Muscle of leg (tissue), 11 donors: ENCODE measurements around the gene CPT2. TPM values are rescaled to one million over a fixed set of nuclear protein-coding genes. Genes with fewer than 3 reads are reported as not detected.
A peak's percentile ranks its signal among the peaks of the same experiment; 100 is the strongest.

Source experiments
- DNase-seq: peaks from one replicate; pipeline ENCODE4 v3.0.0; 2013
- H3K27ac ChIP-seq: one replicate; pipeline ENCODE4 v1.5.1; 2013; ENCODE audit warnings: mild to moderate bottlenecking, low read length, control low read depth
- H3K27me3 ChIP-seq: one replicate; pipeline ENCODE4 v1.6.1; 2013; ENCODE audit warnings: low read length; ENCODE audit not compliant: control insufficient read depth, insufficient read depth
- H3K36me3 ChIP-seq: one replicate; pipeline ENCODE4 v1.6.1; 2013; ENCODE audit warnings: low read length; ENCODE audit not compliant: control insufficient read depth, insufficient read depth
- H3K4me1 ChIP-seq: one replicate; pipeline ENCODE4 v1.6.1; 2013; ENCODE audit warnings: low read length; ENCODE audit not compliant: control insufficient read depth, insufficient read depth
- H3K4me3 ChIP-seq: one replicate; pipeline ENCODE4 v1.5.1; 2013; ENCODE audit warnings: low read length, control low read depth
- H3K9me3 ChIP-seq: replicated peaks from 2 replicates; pipeline ENCODE4 v1.6.1; 2013; ENCODE audit warnings: low read depth, low read length; ENCODE audit not compliant: control insufficient read depth
- WGBS: methylation state at CpG from one replicate; pipeline ENCODE4 v1.1.5; 2013; ENCODE audit warnings: missing lambda C conversion rate; ENCODE audit not compliant: insufficient coverage; 5-methylcytosine and 5-hydroxymethylcytosine counted together
- polyA plus RNA-seq, 8 donors: library from polyadenylated mRNA; unstranded; fragments of 120-200 nt; gene quantifications; one replicate each; pipeline versions ENCODE4 v1.2.1 to v1.2.3, GENCODE V29; 2013; ENCODE audit warnings: inconsistent platforms in 1 of 8, low replicate concordance in 1 of 8; ENCODE audit not compliant: insufficient read length in 8 of 8, insufficient read depth in 1 of 8
- total RNA-seq: library from RNA; stranded (reverse); fragments of 120-200 nt; gene quantifications from one replicate; pipeline ENCODE4 v1.2.4, GENCODE V29; 2013

The CPT2 gene
- total and polyA plus RNA-seq, 9 donors = 10.4 to 12.6 (median 11.7) TPM

DNA sequence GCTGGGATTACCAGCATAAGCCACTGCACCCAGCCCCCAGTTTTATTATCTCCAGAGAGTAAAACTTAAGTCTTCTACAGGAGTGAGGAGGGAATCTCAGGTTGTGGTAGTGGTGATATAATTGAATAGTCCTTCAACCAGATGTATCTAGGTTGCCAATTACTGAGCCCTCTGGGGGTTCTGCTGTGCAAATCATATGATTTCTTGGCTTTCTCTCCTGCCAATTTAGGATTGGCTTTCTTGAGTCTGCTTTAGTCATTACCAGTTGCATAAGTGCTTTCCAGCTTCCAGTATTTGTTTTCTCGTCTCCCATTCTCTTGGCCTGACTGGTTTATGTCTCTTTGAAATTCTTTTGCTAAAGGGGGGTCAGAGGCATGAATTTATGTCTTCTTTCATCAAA lies 11.1 kb downstream of the CPT2 start:
- Histone ChIP-seq H3K4me3 (no peak overlapping the region), H3K27ac (no peak overlapping the region), H3K36me3 (peaks cover 51% of the 10 kb centered on the region), H3K9me3 (peaks cover 7% of the 10 kb centered on the region), H3K4me1 (no peaks in the 10 kb centered on the region), H3K27me3 (no peaks in the 10 kb centered on the region)
- peak; percentile 38 for DNase-seq
- WGBS = no CpG with 5 or more reads among the region's 1 CpG

DNA sequence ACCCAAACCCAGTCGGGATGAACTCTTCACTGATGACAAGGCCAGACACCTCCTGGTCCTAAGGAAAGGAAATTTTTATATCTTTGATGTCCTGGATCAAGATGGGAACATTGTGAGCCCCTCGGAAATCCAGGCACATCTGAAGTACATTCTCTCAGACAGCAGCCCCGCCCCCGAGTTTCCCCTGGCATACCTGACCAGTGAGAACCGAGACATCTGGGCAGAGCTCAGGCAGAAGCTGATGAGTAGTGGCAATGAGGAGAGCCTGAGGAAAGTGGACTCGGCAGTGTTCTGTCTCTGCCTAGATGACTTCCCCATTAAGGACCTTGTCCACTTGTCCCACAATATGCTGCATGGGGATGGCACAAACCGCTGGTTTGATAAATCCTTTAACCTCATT lies 13.7 kb downstream of the CPT2 start:
- 73% methylated on average over 3 of the region's 7 CpGs for WGBS
- no peak overlapping the region for H3K27ac ChIP-seq
- peaks cover 7% of the 10 kb centered on the region for H3K9me3 ChIP-seq
- no peaks in the 10 kb centered on the region for H3K27me3 ChIP-seq
- H3K4me1 ChIP-seq = no peaks in the 10 kb centered on the region
- H3K4me3 ChIP-seq = no peak overlapping the region
- H3K36me3 ChIP-seq = peaks cover 57% of the 10 kb centered on the region
- DNase-seq = no peak

DNA sequence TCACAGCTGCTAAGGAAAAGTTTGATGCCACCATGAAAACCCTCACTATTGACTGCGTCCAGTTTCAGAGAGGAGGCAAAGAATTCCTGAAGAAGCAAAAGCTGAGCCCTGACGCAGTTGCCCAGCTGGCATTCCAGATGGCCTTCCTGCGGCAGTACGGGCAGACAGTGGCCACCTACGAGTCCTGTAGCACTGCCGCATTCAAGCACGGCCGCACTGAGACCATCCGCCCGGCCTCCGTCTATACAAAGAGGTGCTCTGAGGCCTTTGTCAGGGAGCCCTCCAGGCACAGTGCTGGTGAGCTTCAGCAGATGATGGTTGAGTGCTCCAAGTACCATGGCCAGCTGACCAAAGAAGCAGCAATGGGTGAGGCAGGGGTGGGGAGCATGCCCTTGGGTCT lies 14.3 kb downstream of the CPT2 start:
- DNase-seq = no peak
- H3K36me3 ChIP-seq = peaks cover 59% of the 10 kb centered on the region
- H3K27me3 ChIP-seq = no peaks in the 10 kb centered on the region
- H3K4me3 ChIP-seq = no peak overlapping the region
- 94% methylated on average over 11 of the region's 11 CpGs for WGBS
- H3K4me1 ChIP-seq = no peaks in the 10 kb centered on the region
- H3K27ac ChIP-seq = no peak overlapping the region
- H3K9me3 ChIP-seq = peaks cover 5% of the 10 kb centered on the region

DNA sequence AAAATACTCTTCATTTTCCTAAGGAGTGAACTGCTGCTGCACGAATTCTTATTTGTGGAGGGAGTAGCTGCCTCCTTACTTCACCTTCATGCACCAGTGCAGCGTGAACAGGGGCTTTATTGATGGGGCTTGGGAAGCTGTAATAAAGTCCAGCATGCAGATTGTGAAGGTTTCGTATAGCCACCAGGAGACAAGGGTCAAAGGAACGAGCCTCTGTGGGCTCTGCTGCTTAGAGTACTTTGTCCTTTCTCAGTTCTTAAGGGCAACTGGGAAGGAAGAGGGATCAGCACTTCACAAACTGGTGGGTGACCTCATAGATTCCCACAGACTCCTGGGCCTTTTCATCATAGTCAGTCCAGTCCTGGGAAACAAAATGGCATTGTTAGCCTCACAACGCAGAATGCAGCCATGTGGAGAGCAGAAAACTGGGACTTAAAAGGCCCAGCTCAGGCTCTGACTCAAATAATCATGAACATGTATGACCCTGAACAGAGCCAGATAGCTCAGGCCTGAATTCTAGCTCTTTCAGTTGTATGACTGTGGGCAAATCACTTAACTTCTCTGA lies 17.8 kb downstream of the CPT2 start:
- Histone ChIP-seq H3K27ac (no peak overlapping the region), H3K4me1 (peaks cover 5% of the 10 kb centered on the region), H3K9me3 (no peaks in the 10 kb centered on the region), H3K36me3 (peaks cover 72% of the 10 kb centered on the region), H3K4me3 (no peak overlapping the region), H3K27me3 (no peaks in the 10 kb centered on the region)
- 92% methylated on average over 2 of the region's 5 CpGs for WGBS
- no peak for DNase-seq

DNA sequence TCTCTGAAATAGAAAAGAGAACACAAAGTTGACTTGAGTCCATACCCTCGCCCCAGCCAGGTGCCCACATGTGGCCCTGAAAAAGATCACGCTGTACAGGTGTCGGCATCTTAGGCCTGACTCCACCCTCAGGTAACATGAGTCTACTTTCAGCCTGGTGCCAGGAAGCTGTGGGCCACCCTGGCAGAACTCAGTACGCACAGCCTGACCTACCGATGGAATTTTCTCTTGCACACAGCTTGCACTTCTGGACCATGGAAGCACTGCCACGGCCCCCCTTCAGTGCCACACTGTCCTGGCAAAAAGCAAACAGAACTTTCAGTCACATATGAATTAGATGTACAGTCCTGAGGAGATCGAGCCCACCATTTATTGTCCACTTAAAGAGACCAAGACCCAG lies 21.6 kb downstream of the CPT2 start:
- WGBS = 76% methylated on average over 6 of the region's 7 CpGs
- Histone ChIP-seq H3K27me3 (no peaks in the 10 kb centered on the region), H3K27ac (no peak overlapping the region), H3K4me1 (peaks cover 15% of the 10 kb centered on the region), H3K36me3 (peaks cover 44% of the 10 kb centered on the region), H3K4me3 (no peak overlapping the region), H3K9me3 (no peaks in the 10 kb centered on the region)
- no peak for DNase-seq

DNA sequence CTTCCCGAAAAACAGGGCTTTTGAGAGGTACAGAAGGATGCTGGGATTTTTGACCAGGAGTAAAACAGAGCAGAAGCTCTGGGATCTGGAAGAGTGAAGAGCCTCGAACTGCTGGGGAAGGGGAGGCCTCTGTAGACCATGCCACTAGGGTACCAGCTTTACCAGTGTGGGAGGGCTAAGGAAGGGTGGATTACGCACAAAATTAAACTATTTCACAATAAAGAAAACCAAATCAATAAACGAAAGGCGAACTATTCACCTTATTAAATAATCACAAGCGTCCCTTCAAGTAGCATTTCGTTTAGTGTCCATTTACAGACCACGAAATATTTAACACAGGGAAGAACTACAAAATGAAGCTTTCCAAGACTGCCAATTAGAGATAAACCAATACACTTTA lies 23.1 kb downstream of the CPT2 start:
- Histone ChIP-seq H3K4me3 (peak overlapping the region; percentile 82), H3K4me1 (peaks cover 15% of the 10 kb centered on the region), H3K27me3 (no peaks in the 10 kb centered on the region), H3K36me3 (peaks cover 34% of the 10 kb centered on the region), H3K27ac (peak overlapping the region; percentile 95), H3K9me3 (no peaks in the 10 kb centered on the region)
- WGBS = 29% methylated on average over 5 of the region's 8 CpGs
- no peak for DNase-seq

DNA sequence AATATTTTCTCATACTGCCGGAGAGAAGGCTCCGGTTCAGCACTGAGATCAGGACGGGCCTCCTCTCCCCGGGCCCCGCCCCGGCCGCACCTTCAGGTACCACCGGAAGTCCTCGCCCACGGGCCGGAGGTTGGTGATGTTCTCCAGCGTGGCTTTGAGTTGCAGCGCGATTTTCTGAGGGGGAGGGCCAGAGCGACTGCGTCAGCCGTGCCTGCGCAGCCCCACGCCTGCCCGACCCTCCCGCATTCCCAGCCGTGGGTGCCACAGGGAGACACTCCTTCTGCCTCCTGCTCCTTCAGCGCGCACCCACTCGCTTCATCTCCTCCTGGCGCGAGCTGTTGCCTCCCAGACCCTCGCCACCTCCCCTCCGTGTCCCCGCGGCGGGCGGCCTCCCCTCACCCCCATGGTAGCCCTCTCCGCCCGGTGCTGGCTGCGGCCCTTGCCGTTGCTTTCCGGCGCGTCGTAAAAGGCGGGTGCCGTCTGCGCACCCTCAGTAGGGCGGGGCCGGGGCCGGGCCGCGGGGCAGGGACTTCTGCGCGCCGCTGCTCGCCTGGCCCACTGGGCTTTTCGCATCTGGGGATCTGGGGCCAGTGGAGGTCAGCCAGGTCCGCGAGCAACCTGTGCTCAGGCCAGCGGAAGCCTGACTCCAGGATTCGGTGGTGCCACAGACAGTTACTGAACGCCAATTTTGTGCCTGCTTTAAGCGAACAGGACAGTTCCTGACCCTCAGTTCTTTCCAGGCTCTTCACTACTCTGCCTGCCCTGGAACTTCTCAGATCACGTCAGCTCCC lies 23.7 kb downstream of the CPT2 start, which contains the start of gene CZIB:
CZIB (minus strand) TSS at position 464 of the 791 bp plus-strand sequence; CDS start at position 405, 59 bp downstream.
- Histone ChIP-seq H3K4me1 (peaks cover 15% of the 10 kb centered on the region), H3K4me3 (peak within 1 kb of the TSS; percentile 82), H3K27me3 (no peaks in the 10 kb centered on the region), H3K9me3 (no peaks in the 10 kb centered on the region), H3K36me3 (peaks cover 29% of the 10 kb centered on the region), H3K27ac (peak within 1 kb of the TSS; percentile 95)
- DNase-seq = peak; percentile 97
- WGBS = under 1% methylated on average over 60 of the region's 61 CpGs

DNA sequence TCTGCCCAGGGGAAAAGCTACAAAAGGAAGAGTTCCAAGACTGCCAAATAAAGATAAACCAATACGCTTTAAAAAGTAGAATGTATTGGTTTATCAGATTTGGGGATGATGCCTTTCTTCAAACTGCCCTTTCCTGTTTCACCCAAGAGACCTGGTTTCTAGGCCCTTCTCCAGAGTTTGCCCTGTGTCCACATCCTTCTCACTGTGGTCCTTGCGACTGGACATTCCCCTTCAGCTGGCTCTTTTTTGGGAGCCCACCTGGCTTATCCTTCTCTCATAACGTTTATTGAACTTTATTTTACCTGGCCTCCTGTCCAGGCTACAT lies 24.3 kb downstream of the CPT2 start:
- WGBS = 32% methylated on average over 2 of the region's 3 CpGs
- Histone ChIP-seq H3K27ac (peak overlapping the region; percentile 84), H3K4me1 (peaks cover 15% of the 10 kb centered on the region), H3K36me3 (peaks cover 25% of the 10 kb centered on the region), H3K4me3 (peak overlapping the region; percentile 82), H3K27me3 (no peaks in the 10 kb centered on the region), H3K9me3 (no peaks in the 10 kb centered on the region)
- no peak for DNase-seq

DNA sequence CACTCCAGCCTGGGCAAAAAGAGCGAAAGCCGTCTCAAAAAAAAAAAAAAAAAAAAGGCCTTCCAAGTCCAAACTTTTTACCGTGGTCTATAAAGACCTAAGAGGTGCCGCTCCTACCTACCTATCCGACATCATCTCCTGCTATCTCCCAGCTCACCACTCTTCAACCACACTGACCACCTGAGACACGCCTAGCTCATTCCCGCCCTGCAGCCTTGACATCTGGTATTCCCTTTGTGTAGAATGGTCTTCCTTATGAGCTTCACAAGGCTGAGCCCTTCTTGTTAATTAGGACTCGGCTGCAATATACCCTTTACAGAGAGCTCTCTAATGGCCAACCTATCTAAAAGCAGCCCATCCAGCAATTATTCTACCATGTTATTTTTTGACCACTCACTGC lies 41.0 kb downstream of the CPT2 start:
- no peak overlapping the region for H3K27ac ChIP-seq
- H3K4me1 ChIP-seq = peaks cover 14% of the 10 kb centered on the region
- peaks cover 29% of the 10 kb centered on the region for H3K36me3 ChIP-seq
- no peak for DNase-seq
- no peaks in the 10 kb centered on the region for H3K27me3 ChIP-seq
- peak overlapping the region; percentile 93 for H3K4me3 ChIP-seq
- no peaks in the 10 kb centered on the region for H3K9me3 ChIP-seq
- 47% methylated on average over 3 of the region's 8 CpGs for WGBS

DNA sequence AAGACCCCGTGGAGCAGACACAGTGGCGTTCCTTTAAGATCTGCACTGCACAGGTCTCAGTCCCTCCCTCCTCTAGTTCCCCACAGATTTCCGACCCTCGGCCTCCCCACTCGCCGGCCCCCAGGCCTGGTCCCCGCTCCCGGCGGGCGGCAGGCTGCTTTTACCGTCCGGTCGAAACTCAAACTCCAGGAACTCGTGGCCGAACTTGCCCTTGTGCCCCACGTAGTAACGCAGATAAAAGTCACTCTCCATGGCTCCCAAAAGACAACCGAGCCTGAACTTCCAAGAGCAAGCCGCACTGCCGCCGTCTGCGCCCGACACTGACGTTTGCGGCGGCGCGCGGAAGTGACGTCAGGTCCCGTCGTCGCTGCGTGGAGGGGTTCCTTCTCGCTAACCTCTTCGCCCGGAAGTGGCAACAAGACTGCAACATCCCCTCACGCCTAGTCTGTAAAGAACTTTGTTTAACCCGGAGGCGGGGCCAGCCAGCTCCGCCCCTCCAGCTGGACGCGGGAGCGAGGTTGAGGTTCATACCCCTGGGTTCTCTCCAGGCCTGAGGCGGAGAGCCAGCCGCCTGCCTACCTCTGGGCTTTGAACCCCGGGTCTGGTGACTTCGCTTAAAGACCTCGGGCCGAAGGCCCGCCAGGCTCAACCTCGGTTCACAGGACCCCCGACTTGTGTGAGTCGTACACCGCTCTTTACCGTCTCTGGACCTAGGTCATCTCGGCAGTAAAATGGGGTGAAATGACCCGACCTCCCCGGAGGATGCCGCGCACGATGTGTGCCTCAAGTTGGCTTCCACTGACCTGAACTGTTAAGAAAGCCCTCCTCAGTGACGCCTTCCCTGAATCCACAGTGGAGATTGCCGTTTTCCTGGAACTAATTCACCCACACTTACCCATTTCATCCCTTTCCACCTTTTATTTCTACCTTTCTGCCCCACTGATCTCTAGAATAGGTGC lies 41.9 kb downstream of the CPT2 start, which contains the start of gene MAGOH:
MAGOH (minus strand) TSS at position 322 of the 959 bp plus-strand sequence; CDS start at position 252, 70 bp downstream.
- Histone ChIP-seq H3K9me3 (no peaks in the 10 kb centered on the region), H3K4me3 (peak within 1 kb of the TSS; percentile 93), H3K27ac (peak within 1 kb of the TSS; percentile 88), H3K36me3 (peaks cover 24% of the 10 kb centered on the region), H3K4me1 (peaks cover 14% of the 10 kb centered on the region), H3K27me3 (no peaks in the 10 kb centered on the region)
- peak; percentile 98 for DNase-seq
- WGBS = 2% methylated on average over 61 of the region's 64 CpGs
